ENCODE results near the gene GJA10.
A peak's percentile ranks its signal among the peaks of the same experiment; 100 is the strongest.
"Not testable (repeated sequence)": the region's sequence is repeated elsewhere in the genome, so short reads cannot be mapped to it uniquely, and the experiment has no call there.

The GJA10 gene

GRCh38 chr6:89894169-89894568 lies at the start of gene GJA10:
TSS of gene GJA10 (plus strand) at chr6:89894469. CDS start at chr6:89894469, 0 bp downstream.
- DNase-seq (ENCODE audit: low spot score), result no peak

- DNase-seq (ENCODE audit: low spot score), result not testable (repeated sequence)
Observed at GRCh38 chr6:89847513-89847912, 46.8 kb upstream of the GJA10 start.

- peak; percentile 43 for DNase-seq (ENCODE audit: low spot score)
Observed at GRCh38 chr6:89853068-89853467, 41.2 kb upstream of the GJA10 start.

- no peak for DNase-seq (ENCODE audit: low spot score)
Observed at GRCh38 chr6:89858041-89858440, 36.2 kb upstream of the GJA10 start.

GRCh38 chr6:89859744-89860143 lies 34.5 kb upstream of the GJA10 start:
- DNase-seq (ENCODE audit: low spot score), result no peak

- no peak for DNase-seq (ENCODE audit: low spot score)
Observed at GRCh38 chr6:89862273-89862672, 32.0 kb upstream of the GJA10 start.

- DNase-seq (ENCODE audit: low spot score), result no peak
Observed at GRCh38 chr6:89862698-89863097, 31.6 kb upstream of the GJA10 start.

- DNase-seq (ENCODE audit: low spot score), result no peak
Observed at GRCh38 chr6:89866024-89866678, 28.1 kb upstream of the GJA10 start.

- no peak for DNase-seq (ENCODE audit: low spot score)
Observed at GRCh38 chr6:89873721-89874120, 20.5 kb upstream of the GJA10 start.

GRCh38 chr6:89874438-89874837 lies 19.8 kb upstream of the GJA10 start:
- no peak for DNase-seq (ENCODE audit: low spot score)

- no peak for DNase-seq (ENCODE audit: low spot score)
Observed at GRCh38 chr6:89886378-89887120, 7.7 kb upstream of the GJA10 start.

- peak; percentile 33 for DNase-seq (ENCODE audit: low spot score)
Observed at GRCh38 chr6:89887452-89888137, 6.7 kb upstream of the GJA10 start.

- no peak for DNase-seq (ENCODE audit: low spot score)
Observed at GRCh38 chr6:89888138-89888514, 6.1 kb upstream of the GJA10 start.

- DNase-seq (ENCODE audit: low spot score), result no peak
Observed at GRCh38 chr6:89888871-89889270, 5.4 kb upstream of the GJA10 start.

GRCh38 chr6:89890845-89891528 lies 3.3 kb upstream of the GJA10 start:
- DNase-seq (ENCODE audit: low spot score), result not testable (repeated sequence)

GRCh38 chr6:89892577-89892976 lies 1.7 kb upstream of the GJA10 start:
- not testable (repeated sequence) for DNase-seq (ENCODE audit: low spot score)

GRCh38 chr6:89895276-89895874 lies 1.1 kb downstream of the GJA10 start:
- DNase-seq (ENCODE audit: low spot score), result peak; percentile 71

- DNase-seq (ENCODE audit: low spot score), result not testable (repeated sequence)
Observed at GRCh38 chr6:89910001-89910901, 16.0 kb downstream of the GJA10 start.

- DNase-seq (ENCODE audit: low spot score), result no peak
Observed at GRCh38 chr6:89910902-89911240, 16.6 kb downstream of the GJA10 start.

GRCh38 chr6:89916136-89916920 lies 22.1 kb downstream of the GJA10 start:
- DNase-seq (ENCODE audit: low spot score), result no peak
